Thymus (tissue), 11 donors: ENCODE data around the gene CTNNA3. TPM values are rescaled to one million over a fixed set of nuclear protein-coding genes. Genes with fewer than 3 reads are reported as not detected.
A peak's percentile ranks its signal among the peaks of the same experiment; 100 is the strongest.
"Not testable (repeated sequence)": the region's sequence is repeated elsewhere in the genome, so short reads cannot be mapped to it uniquely, and the experiment has no call there.

ENCODE experiments used
- DNase-seq, 9 donors: peaks; one replicate each; pipeline ENCODE4 v3.0.0-alpha.2; 2013; ENCODE audit warnings: low spot score in 9 of 9, low read depth in 6 of 9, missing footprints in 1 of 9
- H3K27ac ChIP-seq, 2 donors: one replicate each; pipeline ENCODE4 v1.5.1; 2013; ENCODE audit warnings: control low read depth in 1 of 2, low read depth in 1 of 2, low read length in 1 of 2, mild to moderate bottlenecking in 1 of 2, moderate library complexity in 1 of 2
- H3K27me3 ChIP-seq, 2 donors: one replicate each; pipeline ENCODE4 v1.5.1; 2013; ENCODE audit warnings: low read length in 1 of 2; ENCODE audit not compliant: control insufficient read depth in 2 of 2, insufficient read depth in 1 of 2
- H3K36me3 ChIP-seq, 2 donors: one replicate each; pipeline ENCODE4 v1.5.1; 2013; ENCODE audit warnings: low read length in 1 of 2, mild to moderate bottlenecking in 1 of 2, moderate library complexity in 1 of 2; ENCODE audit not compliant: control insufficient read depth in 2 of 2, insufficient read depth in 2 of 2
- H3K4me1 ChIP-seq, 2 donors: one replicate each; pipeline ENCODE4 v1.5.1; 2013; ENCODE audit warnings: low read length in 2 of 2; ENCODE audit not compliant: control insufficient read depth in 2 of 2, insufficient read depth in 2 of 2
- H3K4me3 ChIP-seq, 2 donors: one replicate each; pipeline ENCODE4 v1.5.1; 2013; ENCODE audit warnings: low read length in 2 of 2, control low read depth in 1 of 2, mild to moderate bottlenecking in 1 of 2
- H3K9me3 ChIP-seq, 2 donors: one replicate each; pipeline ENCODE4 v1.5.1; 2013; ENCODE audit warnings: low read length in 1 of 2, mild to moderate bottlenecking in 1 of 2; ENCODE audit not compliant: control insufficient read depth in 2 of 2, insufficient read depth in 1 of 2
- WGBS: extraction: QIAGEN DNeasy Blood & Tissue Kit; methylation state at CpG from one replicate; pipeline ENCODE4 v1.1.7; 2013; 5-methylcytosine and 5-hydroxymethylcytosine counted together
- polyA plus RNA-seq: library from polyadenylated mRNA; stranded (reverse); fragments of 200-250 nt; gene quantifications from one replicate; pipeline ENCODE4 v1.2.3, GENCODE V29; 2013
- total RNA-seq: library from RNA; stranded (reverse); fragments of 120-200 nt; gene quantifications from one replicate; pipeline ENCODE4 v1.2.4, GENCODE V29; 2013
- donor health status: healthy.

CTNNA3 gene
- total and polyA plus RNA-seq, 2 donors = 0.27 to 0.28 TPM

DNA sequence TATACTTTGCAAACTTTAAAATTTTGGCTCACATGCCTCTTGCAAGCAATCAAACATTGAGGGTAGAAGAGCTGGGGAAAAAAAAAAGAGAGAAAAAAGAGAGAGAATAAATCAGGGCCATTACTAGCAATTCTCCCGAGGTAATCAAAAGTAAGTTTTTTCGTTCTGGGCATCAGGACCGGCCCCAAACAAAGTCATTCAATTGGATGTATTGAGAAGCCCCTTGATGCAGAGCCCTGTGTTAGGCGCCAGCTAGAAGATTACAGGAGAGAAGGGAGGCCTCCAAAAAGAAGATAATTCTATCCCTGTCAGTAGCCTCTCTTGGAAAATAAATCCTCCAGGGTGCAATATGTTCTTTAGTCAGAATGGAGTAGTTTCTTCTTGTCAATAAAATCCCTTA lies 2.2 kb upstream of the CTNNA3 start:
- Histone ChIP-seq H3K9me3 (no peaks in the 10 kb centered on the region), H3K4me3 (no peak overlapping the region), H3K27me3 (peaks cover 0 to 4% of the 10 kb centered on the region in 2 donors), H3K4me1 (no peaks in the 10 kb centered on the region), H3K27ac (no peak overlapping the region), H3K36me3 (no peaks in the 10 kb centered on the region)
- no peak for DNase-seq
- WGBS = 88% methylated on average over 4 of the region's 4 CpGs

DNA sequence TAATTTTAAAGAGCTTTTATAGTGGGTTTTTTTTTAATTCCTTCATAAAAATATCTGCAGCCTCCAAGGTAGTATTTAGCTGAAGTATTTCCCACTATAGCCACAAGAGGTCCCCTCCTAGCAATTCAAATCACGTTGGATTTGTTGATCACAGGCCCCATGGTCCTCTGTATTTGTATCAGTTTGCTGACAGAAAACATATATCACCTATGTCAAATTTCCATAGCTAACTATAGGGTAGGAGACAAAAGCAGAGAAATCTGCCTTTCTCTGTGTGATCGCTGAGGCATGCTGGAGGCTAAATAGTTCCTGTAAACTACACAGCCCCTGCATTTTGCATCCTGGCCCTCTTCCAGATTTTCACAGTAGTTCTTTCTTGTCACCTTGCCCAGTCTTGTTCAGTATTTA lies 1.7 kb upstream of the CTNNA3 start:
- DNase-seq = peak in 8 of 9 donors; percentile 2 to 47 (median 8)
- H3K27ac ChIP-seq = no peak overlapping the region
- no peak overlapping the region for H3K4me3 ChIP-seq
- H3K4me1 ChIP-seq = no peaks in the 10 kb centered on the region
- H3K9me3 ChIP-seq = no peaks in the 10 kb centered on the region
- H3K27me3 ChIP-seq = peaks cover 0 to 4% of the 10 kb centered on the region in 2 donors
- no peaks in the 10 kb centered on the region for H3K36me3 ChIP-seq
- 14% methylated on average over 2 of the region's 2 CpGs for WGBS

DNA sequence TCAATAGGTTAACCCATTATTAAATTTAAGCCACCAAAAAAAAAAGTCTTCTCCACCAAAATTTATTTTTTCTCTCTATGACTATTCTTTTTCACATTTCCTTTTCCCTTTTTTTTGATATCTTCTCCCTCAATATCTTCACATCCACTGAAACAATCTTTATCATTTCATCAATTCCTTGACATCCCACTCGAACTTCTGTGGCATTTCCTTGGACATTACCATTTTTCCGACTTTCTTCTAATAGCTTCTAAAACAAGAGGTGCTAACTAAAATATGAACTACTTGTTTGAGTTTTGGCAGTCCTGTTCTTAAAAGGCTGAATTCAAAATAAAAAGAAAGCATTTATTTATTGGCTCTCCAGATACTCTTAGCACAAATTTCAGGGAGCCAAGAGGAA lies 684 bp upstream of the CTNNA3 start:
- Histone ChIP-seq H3K4me1 (no peaks in the 10 kb centered on the region), H3K9me3 (no peaks in the 10 kb centered on the region), H3K27me3 (peaks cover 0 to 4% of the 10 kb centered on the region in 2 donors), H3K4me3 (no peak overlapping the region), H3K36me3 (no peaks in the 10 kb centered on the region), H3K27ac (no peak overlapping the region)
- DNase-seq = no peak
- 88% methylated on average over 2 of the region's 2 CpGs for WGBS

GRCh38 chr10:67695555-67695954 lies 440 bp downstream of the CTNNA3 start:
- Histone ChIP-seq H3K4me3 (no peak overlapping the region), H3K4me1 (no peaks in the 10 kb centered on the region), H3K9me3 (no peaks in the 10 kb centered on the region), H3K27ac (no peak overlapping the region), H3K36me3 (no peaks in the 10 kb centered on the region), H3K27me3 (peaks cover 0 to 4% of the 10 kb centered on the region in 2 donors)
- no peak for DNase-seq
- WGBS = 52% methylated on average over 5 of the region's 5 CpGs

DNA sequence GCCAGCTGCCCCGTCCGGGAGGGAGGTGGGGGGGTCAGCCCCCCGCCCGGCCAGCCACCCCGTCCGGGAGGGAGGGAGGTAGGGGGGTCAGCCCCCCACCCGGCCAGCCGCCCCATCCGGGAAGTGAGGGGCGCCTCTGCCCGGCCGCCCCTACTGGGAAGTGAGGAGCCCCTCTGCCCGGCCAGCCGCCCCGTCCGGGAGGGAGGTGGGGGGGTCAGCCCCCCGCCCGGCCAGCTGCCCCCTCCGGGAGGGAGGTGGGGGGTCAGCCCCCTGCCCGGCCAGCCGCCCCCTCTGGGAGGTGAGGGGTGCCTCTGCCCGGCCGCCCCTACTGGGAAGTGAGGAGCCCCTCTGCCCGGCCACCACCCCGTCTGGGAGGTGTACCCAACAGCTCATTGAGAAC lies 4.1 kb downstream of the CTNNA3 start:
- not testable (repeated sequence) for DNase-seq, H3K9me3 ChIP-seq
- WGBS = 98% methylated on average over 15 of the region's 25 CpGs

GRCh38 chr10:67690540-67690939 lies 5.5 kb downstream of the CTNNA3 start:
- not testable (repeated sequence) for H3K36me3 ChIP-seq, H3K9me3 ChIP-seq, H3K4me1 ChIP-seq, DNase-seq, H3K4me3 ChIP-seq, H3K27ac ChIP-seq, H3K27me3 ChIP-seq
- 95% methylated on average over 7 of the region's 7 CpGs for WGBS

More for the DNA sequence above, 4.1 kb downstream of the CTNNA3 start:
- not testable (repeated sequence) for H3K27me3 ChIP-seq, H3K36me3 ChIP-seq, H3K4me1 ChIP-seq, H3K4me3 ChIP-seq, H3K27ac ChIP-seq

- not testable (repeated sequence) for H3K27ac ChIP-seq, DNase-seq, H3K36me3 ChIP-seq, H3K4me1 ChIP-seq, H3K27me3 ChIP-seq, H3K4me3 ChIP-seq
- WGBS = 97% methylated on average over 8 of the region's 8 CpGs
- H3K9me3 ChIP-seq = peaks cover 1 to 11% of the 10 kb centered on the region in 2 donors
Observed at GRCh38 chr10:67684140-67684539, 11.9 kb downstream of the CTNNA3 start.

- 88% methylated on average over 1 of the region's 1 CpG for WGBS
- H3K27ac ChIP-seq = no peak overlapping the region
Observed at GRCh38 chr10:67678335-67678974, 17.5 kb downstream of the CTNNA3 start.

DNA sequence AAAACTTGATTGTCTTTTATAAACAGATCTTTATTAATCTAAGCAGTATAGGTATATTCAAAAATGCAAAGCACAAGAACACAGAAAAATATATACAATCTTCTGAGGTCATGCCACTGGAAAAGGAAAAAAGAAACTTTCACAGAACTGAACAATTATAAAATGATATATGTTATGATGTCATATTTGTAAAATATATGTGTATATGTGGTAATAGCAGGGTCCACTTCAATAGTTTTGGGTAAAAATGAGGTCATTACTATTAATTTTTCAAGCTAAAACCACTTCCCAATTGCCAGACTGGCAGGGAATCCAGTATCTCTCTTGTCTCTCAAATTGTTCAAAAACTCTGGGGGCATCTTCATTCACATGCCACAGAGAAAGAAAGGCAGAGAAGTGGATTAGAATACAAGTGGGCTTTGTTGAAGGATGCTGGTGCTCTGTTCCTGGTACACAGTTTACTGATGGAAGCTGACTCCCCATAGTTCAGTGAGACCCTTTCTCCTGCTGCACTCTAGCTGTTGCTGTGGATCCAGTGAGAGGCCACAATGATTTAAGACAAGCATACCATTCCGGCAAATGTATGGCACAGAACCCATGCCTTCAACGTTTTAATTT lies 19.7 kb downstream of the CTNNA3 start:
- WGBS = 87% methylated on average over 2 of the region's 2 CpGs
- no peaks in the 10 kb centered on the region for H3K4me1 ChIP-seq
- no peak for DNase-seq
- H3K9me3 ChIP-seq = no peaks in the 10 kb centered on the region
- H3K4me3 ChIP-seq = no peak overlapping the region
- no peaks in the 10 kb centered on the region for H3K36me3 ChIP-seq
- no peak overlapping the region for H3K27ac ChIP-seq
- H3K27me3 ChIP-seq = no peaks in the 10 kb centered on the region

More at GRCh38 chr10:67678335-67678974, 17.5 kb downstream of the CTNNA3 start:
- Histone ChIP-seq H3K27me3 (no peaks in the 10 kb centered on the region), H3K9me3 (no peaks in the 10 kb centered on the region), H3K4me1 (no peaks in the 10 kb centered on the region), H3K4me3 (no peak overlapping the region), H3K36me3 (no peaks in the 10 kb centered on the region)
- DNase-seq = no peak
